Gastrocnemius medialis (tissue), 4 donors: ENCODE data around the gene SELENOS.

Experiments used
- CTCF ChIP-seq, 5 experiments: fragments of 450-650 bp in 3 of 5; fragments of 200-600 bp in 2 of 5; sonication (generic) in 2 of 5; IDR thresholded peaks in 4 of 5; conservative IDR thresholded peaks in 1 of 5; 1 replicate in 4 of 5; 2 replicates in 1 of 5; pipeline ENCODE4 v1.5.1; 2016 to 2019; ENCODE audit warnings: antibody characterized with exemption in 5 of 5, mild to moderate bottlenecking in 3 of 5, moderate library complexity in 3 of 5
- POLR2A ChIP-seq, 2 donors: fragments of 450-650 bp; IDR thresholded peaks; one replicate each; pipeline ENCODE4 v1.6.1; 2017; ENCODE audit warnings: antibody characterized with exemption in 2 of 2, mild to moderate bottlenecking in 2 of 2, moderate library complexity in 2 of 2

- no peak for TF ChIP-seq POLR2A (IDR thresholded peaks at IDR 0.05)
- TF ChIP-seq CTCF (IDR thresholded peaks at IDR 0.05 in 4 of 5, conservative IDR thresholded peaks at IDR 0.05 in 1 of 5), result no peak
Measured at GRCh38 chr15:101248274-101248673, 29.0 kb downstream of the SELENOS start.
